Measurements from ENCODE around the gene NCOA1.
"Not testable (repeated sequence)": the region's sequence is repeated elsewhere in the genome, so short reads cannot be mapped to it uniquely, and the experiment has no call there.

NCOA1 gene

GRCh38 chr2:24792874-24793760, 302.1 kb downstream of the NCOA1 start, which contains the start of the genes CENPO and PTRHD1:
CENPO (plus strand) TSS chr2:24793425; CDS start chr2:24793920, 495 bp downstream.
PTRHD1 (minus strand) TSS chr2:24793391; CDS start chr2:24793377, 14 bp downstream.
- no peaks in the 10 kb centered on the region for H3K9me3 ChIP-seq (ENCODE audit: control insufficient read depth in 5 of 5, low read length in 5 of 5)
- H3K27me3 ChIP-seq (ENCODE audit: control insufficient read depth in 5 of 5, insufficient read depth in 4 of 5, low read length in 5 of 5) = no peaks in the 10 kb centered on the region
- peak within 1 kb of the TSS; percentile 44 to 91 (median 89) for H3K9ac ChIP-seq (ENCODE audit: low read length in 5 of 5)
- peaks cover 0 to 18% (median 12%) of the 10 kb centered on the region in 5 donors for H3K4me1 ChIP-seq (ENCODE audit: control insufficient read depth in 5 of 5, insufficient read depth in 5 of 5, low read length in 5 of 5)
- peak within 1 kb of the TSS; percentile 97 for H3K27ac ChIP-seq (ENCODE audit: low read depth, low read length)
- peak within 1 kb of the TSS; percentile 74 to 99 (median 94) for H3K4me3 ChIP-seq (ENCODE audit: low read depth in 1 of 5, low read length in 5 of 5)
- peaks cover 0 to 7% (median 5%) of the 10 kb centered on the region in 5 donors for H3K36me3 ChIP-seq (ENCODE audit: control insufficient read depth in 5 of 5, insufficient read depth in 5 of 5, low read length in 5 of 5)

DNA sequence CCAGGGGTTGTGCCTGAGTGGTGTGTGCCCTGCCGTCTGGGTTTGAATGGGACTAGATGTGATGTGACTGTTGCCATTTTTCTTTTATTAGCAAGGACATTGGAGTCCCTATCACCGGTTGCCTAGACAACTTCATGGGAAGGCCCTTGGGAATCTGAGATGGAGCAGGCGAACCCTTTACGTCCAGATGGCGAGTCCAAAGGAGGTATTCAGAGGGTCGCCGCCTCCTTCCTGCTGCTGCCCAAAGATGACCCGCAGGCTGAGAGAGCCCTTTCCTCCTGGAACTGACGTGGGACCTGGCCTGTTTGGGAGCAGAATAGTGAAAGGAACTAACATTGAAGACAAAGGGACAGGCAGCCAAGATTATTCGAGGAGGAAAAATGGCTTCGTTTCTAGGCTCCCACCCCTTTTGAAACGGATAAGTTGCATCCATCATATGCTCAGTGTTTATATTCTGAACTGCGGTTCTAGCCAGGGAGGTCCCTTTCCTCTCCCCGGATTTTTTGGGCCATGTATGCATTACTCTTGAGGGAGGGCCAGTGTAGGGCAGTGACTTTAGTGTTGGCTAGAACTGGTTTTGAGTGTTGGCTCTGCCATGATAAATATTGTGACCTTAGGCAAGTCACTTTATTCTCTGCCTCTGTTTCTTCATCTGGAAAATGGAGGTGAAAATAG, 302.8 kb downstream of the NCOA1 start:
- H3K4me3 ChIP-seq (ENCODE audit: low read depth in 1 of 5, low read length in 5 of 5) = peak overlapping the region; percentile 68 to 99 (median 94)
- H3K27me3 ChIP-seq (ENCODE audit: control insufficient read depth in 5 of 5, insufficient read depth in 4 of 5, low read length in 5 of 5) = no peaks in the 10 kb centered on the region
- peak overlapping the region in 4 of 5 donors; percentile 81 to 91 (median 90) for H3K9ac ChIP-seq (ENCODE audit: low read length in 5 of 5)
- peak overlapping the region; percentile 97 for H3K27ac ChIP-seq (ENCODE audit: low read depth, low read length)
- peaks cover 0 to 7% (median 5%) of the 10 kb centered on the region in 5 donors for H3K36me3 ChIP-seq (ENCODE audit: control insufficient read depth in 5 of 5, insufficient read depth in 5 of 5, low read length in 5 of 5)
- H3K9me3 ChIP-seq (ENCODE audit: control insufficient read depth in 5 of 5, low read length in 5 of 5) = no peaks in the 10 kb centered on the region
- peaks cover 0 to 18% (median 12%) of the 10 kb centered on the region in 5 donors for H3K4me1 ChIP-seq (ENCODE audit: control insufficient read depth in 5 of 5, insufficient read depth in 5 of 5, low read length in 5 of 5)

DNA sequence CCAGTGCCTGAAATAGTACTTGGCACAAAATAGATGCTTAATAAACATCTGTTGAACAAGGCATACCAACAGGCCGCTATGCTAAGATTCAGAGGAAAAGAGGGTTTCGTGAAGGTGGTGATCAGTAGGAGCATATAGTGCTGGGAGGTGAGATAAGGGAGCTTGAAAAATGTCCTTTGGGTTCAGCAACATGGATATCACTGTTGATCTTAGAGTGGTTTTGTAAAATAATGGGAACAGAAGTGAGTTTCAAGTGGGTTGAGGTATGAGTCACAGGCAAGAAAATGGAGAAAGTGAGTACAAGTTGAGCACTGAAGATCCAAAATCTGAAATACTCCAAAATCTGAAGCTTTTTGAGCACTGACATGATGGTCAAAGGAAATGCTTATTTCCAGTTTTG, 306.6 kb downstream of the NCOA1 start:
- H3K4me1 ChIP-seq (ENCODE audit: control insufficient read depth in 5 of 5, insufficient read depth in 5 of 5, low read length in 5 of 5) = peaks cover 0 to 10% (median 7%) of the 10 kb centered on the region in 5 donors
- H3K36me3 ChIP-seq (ENCODE audit: control insufficient read depth in 5 of 5, insufficient read depth in 5 of 5, low read length in 5 of 5) = no peaks in the 10 kb centered on the region
- H3K9ac ChIP-seq (ENCODE audit: low read length in 5 of 5) = peak overlapping the region in 1 of 5 donors; percentile 11
- H3K4me3 ChIP-seq (ENCODE audit: low read depth in 1 of 5, low read length in 5 of 5) = no peak overlapping the region
- no peaks in the 10 kb centered on the region for H3K27me3 ChIP-seq (ENCODE audit: control insufficient read depth in 5 of 5, insufficient read depth in 4 of 5, low read length in 5 of 5)
- no peak overlapping the region for H3K27ac ChIP-seq (ENCODE audit: low read depth, low read length)
- H3K9me3 ChIP-seq (ENCODE audit: control insufficient read depth in 5 of 5, low read length in 5 of 5) = no peaks in the 10 kb centered on the region

GRCh38 chr2:24800487-24800886, 309.4 kb downstream of the NCOA1 start:
- H3K4me3 ChIP-seq (ENCODE audit: low read depth in 1 of 5, low read length in 5 of 5); H3K27ac ChIP-seq (ENCODE audit: low read depth, low read length); H3K9ac ChIP-seq (ENCODE audit: low read length in 5 of 5); H3K4me1 ChIP-seq (ENCODE audit: control insufficient read depth in 5 of 5, insufficient read depth in 5 of 5, low read length in 5 of 5); H3K36me3 ChIP-seq (ENCODE audit: control insufficient read depth in 5 of 5, insufficient read depth in 5 of 5, low read length in 5 of 5); H3K27me3 ChIP-seq (ENCODE audit: control insufficient read depth in 5 of 5, insufficient read depth in 4 of 5, low read length in 5 of 5); H3K9me3 ChIP-seq (ENCODE audit: control insufficient read depth in 5 of 5, low read length in 5 of 5): not testable (repeated sequence)

DNA sequence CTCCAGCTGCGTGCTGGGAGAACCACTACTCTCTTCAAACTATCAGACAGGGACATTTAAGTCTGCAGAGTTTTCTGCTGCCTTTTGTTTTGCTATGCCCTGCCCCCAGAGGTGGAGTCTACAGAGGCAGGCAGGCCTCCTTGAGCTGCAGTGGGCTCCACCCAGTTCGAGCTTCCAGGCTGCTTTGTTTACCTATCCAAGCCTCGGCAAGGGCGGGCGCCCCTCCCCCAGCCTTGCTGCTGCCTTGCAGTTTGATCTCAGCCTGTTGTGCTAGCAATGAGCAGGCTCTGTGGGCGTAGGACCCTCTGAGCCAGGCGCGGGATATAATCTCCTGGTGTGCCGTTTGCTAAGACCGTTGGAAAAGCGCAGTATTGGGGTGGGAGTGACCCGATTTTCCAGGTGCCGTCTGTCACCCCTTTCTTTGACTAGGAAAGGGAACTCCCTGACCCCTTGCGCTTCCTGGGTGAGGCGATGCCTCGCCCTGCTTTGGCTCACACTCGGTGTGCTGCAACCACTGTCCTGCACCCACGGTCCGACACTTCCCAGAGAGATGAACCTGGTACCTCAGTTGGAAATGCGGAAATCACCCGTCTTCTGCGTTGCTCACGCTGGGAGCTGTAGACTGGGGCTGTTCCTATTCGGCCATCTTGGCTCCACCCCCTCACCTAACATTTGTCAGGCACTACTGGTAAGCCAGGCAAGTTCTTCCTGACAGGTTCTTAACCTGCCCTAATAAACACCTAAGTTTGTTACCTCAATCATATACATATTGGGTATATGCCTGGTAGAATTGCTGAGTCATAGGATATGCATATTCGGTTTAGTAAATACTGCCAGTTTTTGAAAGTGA, 315.0 kb downstream of the NCOA1 start:
- not testable (repeated sequence) for H3K9me3 ChIP-seq (ENCODE audit: control insufficient read depth in 5 of 5, low read length in 5 of 5); H3K4me3 ChIP-seq (ENCODE audit: low read depth in 1 of 5, low read length in 5 of 5); H3K27me3 ChIP-seq (ENCODE audit: control insufficient read depth in 5 of 5, insufficient read depth in 4 of 5, low read length in 5 of 5); H3K9ac ChIP-seq (ENCODE audit: low read length in 5 of 5); H3K27ac ChIP-seq (ENCODE audit: low read depth, low read length); H3K4me1 ChIP-seq (ENCODE audit: control insufficient read depth in 5 of 5, insufficient read depth in 5 of 5, low read length in 5 of 5); H3K36me3 ChIP-seq (ENCODE audit: control insufficient read depth in 5 of 5, insufficient read depth in 5 of 5, low read length in 5 of 5)

DNA sequence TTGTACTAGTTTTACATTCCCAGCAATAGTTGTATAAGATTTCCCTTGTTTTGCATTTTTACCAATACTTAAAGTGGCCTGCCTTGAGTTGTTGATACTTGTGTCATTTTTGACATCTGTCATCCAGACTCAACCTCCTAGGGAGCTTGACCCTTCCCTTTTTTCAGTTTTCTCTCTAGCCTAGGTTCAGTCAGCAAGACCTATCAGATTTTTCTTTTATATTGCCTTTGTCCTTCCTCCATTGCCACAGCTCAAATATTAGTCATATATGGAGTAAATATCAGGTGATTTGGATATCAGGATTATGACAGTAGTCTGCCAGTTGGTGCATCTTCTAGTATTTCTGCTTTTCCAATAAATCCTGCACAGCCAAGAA, 315.6 kb downstream of the NCOA1 start:
- Histone ChIP-seq H3K9me3 (ENCODE audit: control insufficient read depth in 5 of 5, low read length in 5 of 5) (no peaks in the 10 kb centered on the region), H3K9ac (ENCODE audit: low read length in 5 of 5) (no peak overlapping the region), H3K27ac (ENCODE audit: low read depth, low read length) (no peak overlapping the region), H3K4me1 (ENCODE audit: control insufficient read depth in 5 of 5, insufficient read depth in 5 of 5, low read length in 5 of 5) (no peaks in the 10 kb centered on the region), H3K36me3 (ENCODE audit: control insufficient read depth in 5 of 5, insufficient read depth in 5 of 5, low read length in 5 of 5) (no peaks in the 10 kb centered on the region), H3K4me3 (ENCODE audit: low read depth in 1 of 5, low read length in 5 of 5) (no peak overlapping the region), H3K27me3 (ENCODE audit: control insufficient read depth in 5 of 5, insufficient read depth in 4 of 5, low read length in 5 of 5) (no peaks in the 10 kb centered on the region)

DNA sequence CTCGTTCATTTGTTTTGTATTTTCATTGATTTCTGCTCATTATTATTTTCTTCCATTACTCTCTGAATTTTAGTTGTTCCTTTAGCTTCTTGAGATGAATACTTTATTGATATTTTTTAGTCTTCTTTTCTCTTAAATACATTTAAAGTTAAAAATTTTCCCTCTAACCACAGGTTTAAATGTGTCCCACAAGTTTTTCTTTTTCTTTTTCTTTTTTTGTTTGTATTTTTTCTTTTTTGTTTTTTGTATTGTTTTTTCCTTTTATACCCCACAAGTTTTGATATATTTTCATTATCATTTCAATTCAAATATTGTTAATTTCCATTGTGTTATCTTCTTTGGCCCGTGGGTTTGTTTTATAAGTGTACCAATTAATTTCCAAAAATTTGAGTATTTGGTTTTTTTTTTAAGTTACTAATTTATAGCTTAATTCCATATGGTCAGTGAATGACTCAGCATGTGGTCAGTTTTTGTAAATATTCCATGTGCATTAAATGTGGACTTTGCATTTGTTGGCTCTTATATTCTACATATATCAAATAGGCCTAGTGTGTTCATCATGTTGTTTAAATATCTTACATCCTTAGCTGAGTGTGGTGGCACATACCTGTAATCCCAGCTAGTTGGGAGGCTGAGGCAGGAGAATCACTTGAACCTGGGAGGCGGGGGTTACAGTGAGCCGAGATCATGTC, 318.4 kb downstream of the NCOA1 start:
- Histone ChIP-seq H3K27ac (ENCODE audit: low read depth, low read length) (no peak overlapping the region), H3K4me1 (ENCODE audit: control insufficient read depth in 5 of 5, insufficient read depth in 5 of 5, low read length in 5 of 5) (no peaks in the 10 kb centered on the region), H3K4me3 (ENCODE audit: low read depth in 1 of 5, low read length in 5 of 5) (no peak overlapping the region), H3K9ac (ENCODE audit: low read length in 5 of 5) (no peak overlapping the region), H3K36me3 (ENCODE audit: control insufficient read depth in 5 of 5, insufficient read depth in 5 of 5, low read length in 5 of 5) (peaks cover 0 to under 1% (median 0%) of the 10 kb centered on the region in 5 donors), H3K27me3 (ENCODE audit: control insufficient read depth in 5 of 5, insufficient read depth in 4 of 5, low read length in 5 of 5) (no peaks in the 10 kb centered on the region), H3K9me3 (ENCODE audit: control insufficient read depth in 5 of 5, low read length in 5 of 5) (no peaks in the 10 kb centered on the region)

GRCh38 chr2:24813691-24814137, 322.7 kb downstream of the NCOA1 start:
- H3K4me1 ChIP-seq (ENCODE audit: control insufficient read depth in 5 of 5, insufficient read depth in 5 of 5, low read length in 5 of 5) = no peaks in the 10 kb centered on the region
- no peak overlapping the region for H3K27ac ChIP-seq (ENCODE audit: low read depth, low read length)
- no peak overlapping the region for H3K9ac ChIP-seq (ENCODE audit: low read length in 5 of 5)

DNA sequence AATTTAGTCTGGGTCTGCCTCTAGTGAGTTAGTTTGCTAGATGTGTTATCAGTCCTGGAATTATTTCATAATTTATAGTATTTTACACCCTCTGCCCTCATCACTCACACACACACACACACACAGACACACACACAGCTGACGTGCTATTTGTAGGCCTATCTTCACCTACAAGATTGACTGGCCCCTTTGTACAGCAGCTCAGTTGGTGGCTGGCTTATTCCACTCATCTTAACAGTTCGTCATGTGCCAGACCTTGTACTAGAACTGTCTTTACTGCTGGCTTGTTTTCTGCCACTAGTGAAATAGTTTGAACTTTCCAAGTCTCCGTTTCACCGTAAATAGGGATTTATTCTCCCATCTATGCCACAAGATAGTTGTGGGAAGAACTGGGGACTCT, 323.5 kb downstream of the NCOA1 start:
- Histone ChIP-seq H3K9me3 (ENCODE audit: control insufficient read depth in 5 of 5, low read length in 5 of 5) (no peaks in the 10 kb centered on the region), H3K27ac (ENCODE audit: low read depth, low read length) (no peak overlapping the region), H3K9ac (ENCODE audit: low read length in 5 of 5) (no peak overlapping the region), H3K4me3 (ENCODE audit: low read depth in 1 of 5, low read length in 5 of 5) (no peak overlapping the region), H3K27me3 (ENCODE audit: control insufficient read depth in 5 of 5, insufficient read depth in 4 of 5, low read length in 5 of 5) (no peaks in the 10 kb centered on the region), H3K36me3 (ENCODE audit: control insufficient read depth in 5 of 5, insufficient read depth in 5 of 5, low read length in 5 of 5) (peaks cover 0 to 23% (median 13%) of the 10 kb centered on the region in 5 donors), H3K4me1 (ENCODE audit: control insufficient read depth in 5 of 5, insufficient read depth in 5 of 5, low read length in 5 of 5) (no peaks in the 10 kb centered on the region)

More at GRCh38 chr2:24813691-24814137, 322.7 kb downstream of the NCOA1 start:
- Histone ChIP-seq H3K27me3 (ENCODE audit: control insufficient read depth in 5 of 5, insufficient read depth in 4 of 5, low read length in 5 of 5) (no peaks in the 10 kb centered on the region), H3K9me3 (ENCODE audit: control insufficient read depth in 5 of 5, low read length in 5 of 5) (no peaks in the 10 kb centered on the region), H3K36me3 (ENCODE audit: control insufficient read depth in 5 of 5, insufficient read depth in 5 of 5, low read length in 5 of 5) (peaks cover 0 to 17% (median 10%) of the 10 kb centered on the region in 5 donors), H3K4me3 (ENCODE audit: low read depth in 1 of 5, low read length in 5 of 5) (no peak overlapping the region)
